HEK293T (cell line): ENCODE data around the gene LMNB1.
"Not testable (repeated sequence)": the region's sequence is repeated elsewhere in the genome, so short reads cannot be mapped to it uniquely, and the experiment has no call there.

Experiments used
- CTCF ChIA-PET: fragments of 350-600 bp; formaldehyde crosslinking; extraction: SDS; loops from one replicate; lab custom pipeline; 2021; ENCODE audit warnings: antibody characterized with exemption, inconsistent platforms; lab: Yijun Ruan, JAX
- POLR2A ChIA-PET: fragments of 350-600 bp; formaldehyde crosslinking; extraction: SDS; loops from one replicate; lab custom pipeline; 2020; ENCODE audit warnings: antibody characterized with exemption, inconsistent platforms; lab: Yijun Ruan, JAX
- DNase-seq: peaks from one replicate; pipeline ENCODE4 v3.0.0; 2012; ENCODE audit warnings: mixed read lengths; ENCODE audit errors: extremely low spot score
- ARNT ChIP-seq: fragments of 450-650 bp; IDR thresholded peaks from 2 replicates; pipeline ENCODE4 v1.6.1; 2017; ENCODE audit warnings: mild to moderate bottlenecking
- BHLHE40 ChIP-seq: fragments of 450-650 bp; IDR thresholded peaks from 2 replicates; pipeline ENCODE4 v1.6.1; 2016; ENCODE audit warnings: mild to moderate bottlenecking, moderate library complexity, borderline replicate concordance
- CTBP1 ChIP-seq: fragments of 450-650 bp; IDR thresholded peaks from 2 replicates; pipeline ENCODE4 v1.6.1; 2016; ENCODE audit warnings: borderline replicate concordance
- ELF4 ChIP-seq: fragments of 450-650 bp; IDR thresholded peaks from 2 replicates; pipeline ENCODE4 v1.6.1; 2017; ENCODE audit warnings: antibody characterized with exemption
- FOXA1 ChIP-seq: fragments of 450-650 bp; IDR thresholded peaks from 2 replicates; pipeline ENCODE4 v1.6.1; 2016; ENCODE audit warnings: mild to moderate bottlenecking
- FOXK2 ChIP-seq: fragments of 450-650 bp; IDR thresholded peaks from 2 replicates; pipeline ENCODE4 v1.6.1; 2016; ENCODE audit warnings: mild to moderate bottlenecking
- FOXM1 ChIP-seq: fragments of 450-650 bp; IDR thresholded peaks from 2 replicates; pipeline ENCODE4 v1.6.1; 2017; ENCODE audit warnings: mild to moderate bottlenecking, borderline replicate concordance
- HDGF ChIP-seq: fragments of 450-650 bp; IDR thresholded peaks from 2 replicates; pipeline ENCODE4 v1.6.1; 2017; ENCODE audit warnings: antibody characterized with exemption, borderline replicate concordance
- L3MBTL2 ChIP-seq: fragments of 450-650 bp; conservative IDR thresholded peaks from 2 replicates; pipeline ENCODE4 v1.6.1; 2016; ENCODE audit warnings: mild to moderate bottlenecking
- LEF1 ChIP-seq: fragments of 450-650 bp; IDR thresholded peaks from 2 replicates; pipeline ENCODE4 v1.6.1; 2017; ENCODE audit warnings: mild to moderate bottlenecking, borderline replicate concordance
- NFRKB ChIP-seq: fragments of 450-650 bp; IDR thresholded peaks from 2 replicates; pipeline ENCODE4 v1.6.1; 2016; ENCODE audit warnings: mild to moderate bottlenecking, moderate library complexity
- SP1 ChIP-seq: fragments of 450-650 bp; IDR thresholded peaks from 2 replicates; pipeline ENCODE4 v1.6.1; 2017
- SUZ12 ChIP-seq: fragments of 450-650 bp; IDR thresholded peaks from 2 replicates; pipeline ENCODE4 v1.6.1; 2016; ENCODE audit warnings: mild to moderate bottlenecking
- TARDBP ChIP-seq: fragments of 450-650 bp; IDR thresholded peaks from 2 replicates; pipeline ENCODE4 v1.6.1; 2016
- ZNF384 ChIP-seq: fragments of 450-650 bp; IDR thresholded peaks from 2 replicates; pipeline ENCODE4 v1.6.1; 2016
- TF ChIP-seq, protein P1 (sequence below): fragments of 450-650 bp; IDR thresholded peaks from 2 replicates; pipeline ENCODE4 v1.6.1; 2016

LMNB1 gene

DNA sequence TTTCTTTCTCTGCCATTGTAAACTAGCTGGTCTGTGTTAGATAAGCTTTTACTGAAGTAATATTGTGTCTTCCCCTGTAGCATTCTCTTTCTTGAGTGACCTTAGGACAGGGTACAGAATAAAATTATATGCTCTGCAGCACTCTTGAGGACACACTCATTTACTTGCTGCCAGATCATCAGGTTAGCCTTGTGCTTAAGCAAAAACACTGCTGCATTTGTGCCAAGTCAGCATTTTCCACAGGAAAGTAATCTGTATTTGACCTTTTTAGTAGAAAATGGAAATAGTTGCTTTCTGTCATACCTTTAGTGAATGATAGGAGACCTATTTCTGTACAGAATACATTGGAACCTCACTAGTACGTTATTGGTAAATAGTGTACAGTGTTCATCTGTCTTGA lies 54.2 kb downstream of the LMNB1 start:
- CTCF ChIA-PET: no interaction called here
- POLR2A ChIA-PET: no interaction called here
- TF ChIP-seq ELF4 (no peak), ARNT (no peak), NFRKB (no peak), FOXK2 (no peak), SP1 (no peak), BHLHE40 (no peak), FOXM1 (no peak), LEF1 (no peak), TARDBP (no peak), ZNF384 (no peak), L3MBTL2 (no peak), CTBP1 (no peak), FOXA1 (no peak)
- DNase-seq: no peak

DNA sequence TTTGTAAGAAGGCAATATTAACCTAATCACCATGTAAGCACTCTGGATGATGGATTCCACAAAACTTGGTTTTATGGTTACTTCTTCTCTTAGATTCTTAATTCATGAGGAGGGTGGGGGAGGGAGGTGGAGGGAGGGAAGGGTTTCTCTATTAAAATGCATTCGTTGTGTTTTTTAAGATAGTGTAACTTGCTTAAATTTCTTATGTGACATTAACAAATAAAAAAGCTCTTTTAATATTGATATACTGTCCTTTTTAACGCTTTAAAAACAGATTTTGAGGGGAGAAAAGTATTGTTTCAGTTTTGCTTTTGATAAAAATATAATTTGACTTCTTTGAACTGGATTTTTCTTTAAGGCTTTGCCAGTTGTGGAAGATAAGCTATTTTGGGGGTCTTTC lies 59.8 kb downstream of the LMNB1 start:
- ChIA-PET POLR2A (no interaction called here), CTCF (interaction anchor here (0.6 kb wide), 1 partner anchor 472 kb away, joined by 3 read pairs; no protein-coding TSS in a partner anchor)
- TF ChIP-seq, protein P1, sequence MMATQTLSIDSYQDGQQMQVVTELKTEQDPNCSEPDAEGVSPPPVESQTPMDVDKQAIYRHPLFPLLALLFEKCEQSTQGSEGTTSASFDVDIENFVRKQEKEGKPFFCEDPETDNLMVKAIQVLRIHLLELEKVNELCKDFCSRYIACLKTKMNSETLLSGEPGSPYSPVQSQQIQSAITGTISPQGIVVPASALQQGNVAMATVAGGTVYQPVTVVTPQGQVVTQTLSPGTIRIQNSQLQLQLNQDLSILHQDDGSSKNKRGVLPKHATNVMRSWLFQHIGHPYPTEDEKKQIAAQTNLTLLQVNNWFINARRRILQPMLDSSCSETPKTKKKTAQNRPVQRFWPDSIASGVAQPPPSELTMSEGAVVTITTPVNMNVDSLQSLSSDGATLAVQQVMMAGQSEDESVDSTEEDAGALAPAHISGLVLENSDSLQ: no peak
- TF ChIP-seq TARDBP (no peak), SUZ12 (no peak), NFRKB (no peak), HDGF (no peak), FOXA1 (no peak), FOXM1 (no peak), ELF4 (no peak)
- no peak for DNase-seq

DNA sequence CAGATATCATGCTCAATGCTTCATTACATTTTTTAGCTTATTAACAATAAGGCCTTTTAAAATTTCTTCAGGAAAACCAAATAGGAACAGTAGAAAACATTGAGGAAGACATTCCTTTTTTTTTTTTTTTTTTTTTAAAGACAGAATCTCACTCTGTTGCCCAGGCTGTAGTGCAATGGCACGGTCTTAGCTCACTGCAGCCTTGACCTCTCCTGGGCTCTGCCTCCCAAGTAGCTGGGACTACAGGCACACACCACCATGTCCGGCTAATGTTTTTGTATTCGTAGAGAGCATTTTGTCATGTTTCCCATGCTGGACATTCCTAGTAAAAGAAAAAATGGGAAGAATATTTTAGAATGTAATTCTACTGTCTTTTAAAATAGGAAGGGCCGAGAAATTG lies 60.3 kb downstream of the LMNB1 start:
- POLR2A ChIA-PET: no interaction called here

DNA sequence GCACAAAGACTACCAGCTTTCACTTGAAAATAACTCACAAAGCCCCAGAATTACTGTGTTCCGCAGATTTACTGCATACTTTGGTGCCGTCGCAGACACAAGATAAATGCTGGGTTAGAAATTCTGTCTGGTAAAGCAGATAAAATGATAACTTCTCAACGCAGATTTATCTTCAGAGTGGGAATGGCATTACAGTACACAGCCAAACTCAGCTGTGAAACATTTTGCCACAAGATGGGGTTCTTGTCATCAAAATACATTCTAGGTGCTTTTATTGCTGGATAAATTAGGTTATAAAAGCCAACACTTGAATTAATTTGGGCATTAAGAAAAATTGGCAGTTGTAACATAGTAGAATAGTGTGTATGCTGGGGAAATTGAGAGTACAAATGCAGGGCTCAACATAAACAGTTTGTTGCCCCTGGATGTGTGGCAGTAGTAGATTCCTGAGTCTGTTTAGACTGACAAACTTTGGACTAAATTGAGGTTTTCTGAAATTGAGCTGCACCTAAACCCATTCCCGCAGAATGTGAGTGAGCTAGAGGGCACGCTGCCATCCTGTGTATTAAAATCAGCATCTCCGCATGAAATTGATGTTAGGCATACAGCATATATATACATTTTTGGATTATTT lies 61.1 kb downstream of the LMNB1 start:
- no peak for DNase-seq
- TF ChIP-seq FOXM1: no peak
- TF ChIP-seq BHLHE40: no peak
- TF ChIP-seq ZNF384: no peak
- TF ChIP-seq LEF1: no peak
- TF ChIP-seq CTBP1: no peak
- TF ChIP-seq HDGF: no peak
- TF ChIP-seq, protein P1: no peak
- TF ChIP-seq SP1: no peak
- no peak for TF ChIP-seq TARDBP
- ChIA-PET POLR2A (no interaction called here), CTCF (no interaction called here)

More for the DNA sequence above, 60.3 kb downstream of the LMNB1 start:
- TF ChIP-seq FOXK2 (no peak), ZNF384 (no peak)
- no peak for DNase-seq
- CTCF ChIA-PET: interaction anchor here (0.6 kb wide), 1 partner anchor 472 kb away, joined by 3 read pairs; no protein-coding TSS in a partner anchor

DNA sequence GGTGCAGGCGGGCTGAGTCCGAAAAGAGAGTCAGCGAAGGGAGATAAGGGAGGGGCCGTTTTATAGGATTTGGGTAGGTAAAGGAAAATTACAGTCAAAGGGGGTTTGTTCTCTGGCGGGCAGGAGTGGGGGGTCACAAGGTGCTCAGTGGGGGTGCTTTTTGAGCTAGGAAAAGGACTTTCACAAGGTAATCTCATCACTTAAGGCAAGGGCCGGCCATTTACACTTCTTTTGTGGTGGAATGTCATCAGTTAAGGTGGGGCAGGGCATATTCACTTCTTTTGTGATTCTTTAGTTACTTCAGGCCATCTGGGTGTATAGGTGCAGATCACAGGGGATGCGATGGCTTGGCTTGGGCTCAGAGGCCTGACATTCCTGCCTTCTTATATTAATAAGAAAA lies 62.5 kb downstream of the LMNB1 start:
- CTCF ChIA-PET, POLR2A ChIA-PET, DNase-seq: not testable (repeated sequence)

DNA sequence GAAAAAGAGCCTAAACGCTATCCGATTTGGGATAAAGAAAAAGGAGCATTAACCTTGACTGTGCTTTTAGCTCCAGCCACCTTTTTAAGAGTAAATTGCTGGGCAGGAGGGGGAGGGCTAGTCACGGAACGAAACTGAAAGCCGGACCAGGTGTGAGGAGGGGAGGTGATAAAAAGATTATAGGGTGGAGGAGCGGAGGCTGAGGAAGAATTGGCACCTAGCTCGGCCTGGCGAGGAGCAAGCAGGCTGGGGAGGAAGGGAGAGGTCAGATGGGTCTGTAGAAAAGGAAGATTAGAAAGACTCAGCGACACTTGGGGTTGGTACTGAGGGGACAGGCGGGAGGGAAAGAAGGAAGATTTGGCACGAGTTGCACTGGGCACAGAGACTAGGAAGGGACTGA lies 66.4 kb downstream of the LMNB1 start:
- POLR2A ChIA-PET, DNase-seq, CTCF ChIA-PET: not testable (repeated sequence)

DNA sequence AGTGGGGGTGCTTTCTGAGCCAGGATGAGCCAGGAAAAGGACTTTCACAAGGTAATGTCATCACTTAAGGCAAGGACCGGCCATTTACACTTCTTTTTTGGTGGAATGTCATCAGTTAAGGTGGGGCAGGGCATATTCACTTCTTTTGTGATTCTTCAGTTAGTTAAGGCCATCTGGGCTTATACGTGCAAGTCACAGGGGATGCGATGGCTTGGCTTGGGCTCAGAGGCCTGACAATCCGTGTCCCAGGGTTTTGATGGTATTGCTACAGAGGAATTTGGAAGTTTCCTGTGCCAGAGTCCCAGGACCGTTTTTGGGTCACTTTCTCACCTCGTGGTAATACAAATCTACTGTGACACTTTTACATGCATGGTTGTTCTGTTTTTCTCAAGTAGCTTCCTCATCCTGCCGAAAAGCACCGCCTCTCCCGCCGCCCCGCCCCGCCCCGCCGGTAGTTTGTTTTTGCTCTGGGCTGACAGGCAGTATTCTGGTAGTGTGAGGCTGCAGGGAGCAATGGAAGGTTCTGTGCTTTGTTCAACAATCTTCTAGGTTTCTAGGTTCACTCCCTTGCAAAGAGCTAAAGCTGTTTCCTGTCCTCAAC lies 68.6 kb downstream of the LMNB1 start:
- POLR2A ChIA-PET, CTCF ChIA-PET: not testable (repeated sequence)
- DNase-seq: peak; percentile 16

DNA sequence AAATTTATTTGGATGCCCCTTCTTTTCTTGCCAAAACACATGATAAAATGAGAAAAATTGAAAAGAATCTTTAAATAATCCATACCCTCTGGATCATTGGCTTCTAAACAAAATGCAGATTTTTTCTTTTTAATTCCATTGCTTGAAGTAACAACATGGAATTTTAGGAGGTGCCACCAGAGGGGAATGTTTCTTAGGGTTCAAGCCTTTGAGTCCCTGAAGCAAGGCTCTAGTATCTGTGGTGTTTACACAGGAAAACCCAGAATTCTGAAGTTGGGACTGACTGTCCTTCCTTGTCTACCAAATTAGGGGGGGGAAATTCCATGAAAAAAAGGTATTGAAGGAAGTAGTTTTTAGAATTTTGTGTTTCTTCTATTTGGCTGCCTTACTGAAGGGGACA lies 69.4 kb downstream of the LMNB1 start:
- TF ChIP-seq ELF4: no peak
- TF ChIP-seq L3MBTL2: no peak
- TF ChIP-seq FOXK2: no peak
- TF ChIP-seq FOXA1: no peak
- TF ChIP-seq TARDBP: no peak
- no peak for TF ChIP-seq ARNT
- TF ChIP-seq ZNF384: no peak
- TF ChIP-seq HDGF: no peak
- TF ChIP-seq SP1: no peak
- no peak for TF ChIP-seq LEF1
- TF ChIP-seq NFRKB: no peak
- TF ChIP-seq, protein P1: no peak
- no peak for TF ChIP-seq BHLHE40
- no peak for TF ChIP-seq CTBP1
- no peak for TF ChIP-seq FOXM1
- no peak for TF ChIP-seq SUZ12
- CTCF ChIA-PET: no interaction called here
- no peak for DNase-seq
- POLR2A ChIA-PET: no interaction called here
